DMS153 treated with DMSO at 0.1 percent for 48 hours (cell line): ENCODE results near the gene VTCN1.
"Not testable (repeated sequence)": the region's sequence is repeated elsewhere in the genome, so short reads cannot be mapped to it uniquely, and the experiment has no call there.

Source experiments
- DNase-seq: peaks from one replicate; lab custom pipeline; 2025; ENCODE audit not compliant: unreplicated experiment; lab: John Stamatoyannopoulos, UW

The VTCN1 gene

GRCh38 chr1:117210831-117211261 lies at the start of gene VTCN1:
Gene VTCN1, minus strand, starts transcription at chr1:117210927. Its CDS starts 72 bp downstream, at chr1:117210855.
- DNase-seq = no peak

- no peak for DNase-seq
These were observed 48.1 kb upstream of the VTCN1 start for GRCh38 chr1:117258791-117259190.

- DNase-seq = not testable (repeated sequence)
These were observed 47.3 kb upstream of the VTCN1 start for GRCh38 chr1:117258075-117258474.

GRCh38 chr1:117257291-117257690 lies 46.6 kb upstream of the VTCN1 start:
- DNase-seq = no peak

GRCh38 chr1:117250061-117250606 lies 39.4 kb upstream of the VTCN1 start:
- DNase-seq = no peak

GRCh38 chr1:117244971-117245370 lies 34.2 kb upstream of the VTCN1 start:
- no peak for DNase-seq

- no peak for DNase-seq
These were observed 33.6 kb upstream of the VTCN1 start for GRCh38 chr1:117244306-117244705.

GRCh38 chr1:117241512-117241911 lies 30.8 kb upstream of the VTCN1 start:
- no peak for DNase-seq

- no peak for DNase-seq
These were observed 29.8 kb upstream of the VTCN1 start for GRCh38 chr1:117240547-117240946.

- no peak for DNase-seq
These were observed 28.7 kb upstream of the VTCN1 start for GRCh38 chr1:117239467-117239866.

GRCh38 chr1:117237726-117238381 lies 27.1 kb upstream of the VTCN1 start:
- no peak for DNase-seq

- no peak for DNase-seq
These were observed 25.2 kb upstream of the VTCN1 start for GRCh38 chr1:117235863-117236465.

- DNase-seq = no peak
These were observed 21.8 kb upstream of the VTCN1 start for GRCh38 chr1:117232531-117232930.

GRCh38 chr1:117231748-117232373 lies 21.1 kb upstream of the VTCN1 start:
- DNase-seq = no peak

- DNase-seq = no peak
These were observed 20.6 kb upstream of the VTCN1 start for GRCh38 chr1:117231312-117231711.

- no peak for DNase-seq
These were observed 18.5 kb upstream of the VTCN1 start for GRCh38 chr1:117229217-117229616.

- DNase-seq = no peak
These were observed 15.2 kb upstream of the VTCN1 start for GRCh38 chr1:117225931-117226330.

GRCh38 chr1:117216718-117217117 lies 6.0 kb upstream of the VTCN1 start:
- no peak for DNase-seq

- DNase-seq = no peak
These were observed 5.2 kb upstream of the VTCN1 start for GRCh38 chr1:117215733-117216462.

- no peak for DNase-seq
These were observed 4.3 kb upstream of the VTCN1 start for GRCh38 chr1:117215019-117215418.

GRCh38 chr1:117213046-117213445 lies 2.3 kb upstream of the VTCN1 start:
- DNase-seq = no peak
